ENCODE results near the gene NUBP1.
"Not testable (repeated sequence)": the region's sequence is repeated elsewhere in the genome, so short reads cannot be mapped to it uniquely, and the experiment has no call there.

Gene NUBP1

GRCh38 chr16:10743610-10744369 lies at the start of gene NUBP1:
Gene NUBP1 (plus strand): TSS chr16:10743842. CDS start chr16:10743864, 22 bp downstream.
- DNase-seq = peak; percentile 80 to 90

GRCh38 chr16:10693889-10694288 lies 49.8 kb upstream of the NUBP1 start:
- no peak for DNase-seq

- no peak for DNase-seq
Observed at GRCh38 chr16:10694306-10694705, 49.3 kb upstream of the NUBP1 start.

- DNase-seq = no peak
Observed at GRCh38 chr16:10694830-10695229, 48.8 kb upstream of the NUBP1 start, which contains the start of gene TEKT5. Gene TEKT5 (minus strand): TSS chr16:10694930. CDS start chr16:10694873, 57 bp downstream.

GRCh38 chr16:10699756-10700155 lies 43.9 kb upstream of the NUBP1 start:
- DNase-seq = no peak

GRCh38 chr16:10708969-10709368 lies 34.7 kb upstream of the NUBP1 start:
- no peak for DNase-seq

- DNase-seq = no peak
Observed at GRCh38 chr16:10728003-10728887, 15.4 kb upstream of the NUBP1 start.

- DNase-seq = no peak
Observed at GRCh38 chr16:10729104-10730048, 14.3 kb upstream of the NUBP1 start.

GRCh38 chr16:10731790-10732189 lies 11.9 kb upstream of the NUBP1 start:
- DNase-seq = no peak

GRCh38 chr16:10737068-10737625 lies 6.5 kb upstream of the NUBP1 start:
- DNase-seq = peak; percentile 1

GRCh38 chr16:10738231-10739077 lies 5.2 kb upstream of the NUBP1 start:
- no peak for DNase-seq

GRCh38 chr16:10740000-10740844 lies 3.4 kb upstream of the NUBP1 start:
- no peak for DNase-seq

- DNase-seq = no peak
Observed at GRCh38 chr16:10740845-10741208, 2.8 kb upstream of the NUBP1 start.

GRCh38 chr16:10741249-10741648 lies 2.4 kb upstream of the NUBP1 start:
- not testable (repeated sequence) for DNase-seq

GRCh38 chr16:10741844-10742243 lies 1.8 kb upstream of the NUBP1 start:
- DNase-seq = no peak

GRCh38 chr16:10743227-10743609 lies 424 bp upstream of the NUBP1 start:
- DNase-seq = no peak

- DNase-seq = no peak
Observed at GRCh38 chr16:10744370-10745030, 858 bp downstream of the NUBP1 start.

- DNase-seq = no peak
Observed at GRCh38 chr16:10745841-10746240, 2.2 kb downstream of the NUBP1 start.

GRCh38 chr16:10750793-10751192 lies 7.2 kb downstream of the NUBP1 start:
- DNase-seq = no peak

GRCh38 chr16:10751291-10751697 lies 7.7 kb downstream of the NUBP1 start:
- no peak for DNase-seq

Measured in NCI-H187 (cell line).